GM20431 (cell line): Measurements from ENCODE around the gene MAP7D3.

ENCODE experiments used
- in situ Hi-C: fragments of 300-500 bp; cut with MseI, MboI; formaldehyde crosslinking; loops from one replicate; pipeline ENCODE4 v1.15.0; 2020; ENCODE audit warnings: low sequenced_read_pairs; ENCODE audit not compliant: unreplicated experiment

MAP7D3 gene

DNA sequence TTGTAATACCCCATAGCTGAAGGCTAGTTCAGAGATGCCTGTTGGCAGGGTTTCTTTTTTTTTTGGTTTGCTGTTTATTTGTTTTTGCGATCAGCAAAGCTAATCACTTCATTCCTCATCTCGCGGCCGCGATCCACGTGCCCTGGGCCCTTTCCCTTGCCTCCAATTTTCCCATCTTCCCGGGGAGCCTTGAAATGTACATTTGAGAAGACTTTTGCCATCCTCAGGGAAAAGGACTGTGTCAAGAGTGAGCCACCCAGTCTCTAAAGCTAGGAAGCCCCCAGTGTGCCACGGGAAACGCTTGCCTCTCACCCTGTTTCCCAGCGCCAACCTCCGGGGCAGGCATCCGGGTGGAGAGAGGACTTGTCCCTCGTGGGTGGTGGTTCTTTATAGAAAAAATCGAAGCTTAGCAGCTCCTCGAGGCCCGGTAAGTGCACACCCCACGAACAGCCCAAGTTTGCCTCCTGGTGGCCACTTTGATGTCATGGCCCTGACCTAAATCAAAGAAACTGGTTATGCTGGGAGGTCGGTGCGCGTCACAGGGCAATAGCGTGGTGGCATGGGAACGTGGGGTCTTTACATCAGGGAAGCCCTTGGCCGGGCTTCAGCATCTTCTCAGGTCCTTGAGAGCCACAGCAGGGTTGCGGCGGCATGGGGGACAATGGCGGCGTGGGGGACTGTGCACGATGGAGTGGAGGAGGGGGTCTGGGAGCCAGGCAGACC is 42.0 kb downstream of the MAP7D3 start:
- in situ Hi-C loops = no loop called here

DNA sequence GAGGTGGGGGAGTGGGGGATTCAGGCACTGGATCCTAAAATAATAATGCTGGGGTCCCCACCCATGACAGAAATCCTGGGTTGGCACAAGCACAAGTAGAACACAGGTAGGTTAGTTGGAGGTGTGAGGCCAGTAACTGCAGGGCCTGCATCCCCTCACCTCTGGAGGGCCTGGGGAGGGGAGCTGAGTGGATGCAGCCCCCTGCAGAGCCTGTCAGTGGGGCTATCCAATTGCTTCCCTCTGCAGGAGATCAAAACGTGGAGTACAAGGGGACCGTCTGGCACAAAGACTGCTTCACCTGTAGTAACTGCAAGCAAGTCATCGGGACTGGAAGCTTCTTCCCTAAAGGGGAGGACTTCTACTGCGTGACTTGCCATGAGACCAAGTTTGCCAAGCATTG is 43.7 kb downstream of the MAP7D3 start:
- in situ Hi-C loops = no loop called here

DNA sequence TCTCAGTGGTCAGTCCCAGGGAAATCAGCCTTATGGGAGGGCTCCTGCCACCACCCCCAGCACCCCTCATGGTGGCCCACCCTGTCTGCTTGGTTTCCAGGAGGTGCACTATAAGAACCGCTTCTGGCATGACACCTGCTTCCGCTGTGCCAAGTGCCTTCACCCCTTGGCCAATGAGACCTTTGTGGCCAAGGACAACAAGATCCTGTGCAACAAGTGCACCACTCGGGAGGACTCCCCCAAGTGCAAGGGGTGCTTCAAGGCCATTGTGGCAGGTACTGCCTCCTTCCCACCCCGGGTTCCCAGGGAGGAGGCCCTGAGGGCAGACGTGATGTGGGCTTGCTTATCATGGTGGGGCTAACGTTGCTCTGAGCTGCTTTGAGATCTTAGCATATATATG is 44.3 kb downstream of the MAP7D3 start:
- in situ Hi-C loops = no loop called here

DNA sequence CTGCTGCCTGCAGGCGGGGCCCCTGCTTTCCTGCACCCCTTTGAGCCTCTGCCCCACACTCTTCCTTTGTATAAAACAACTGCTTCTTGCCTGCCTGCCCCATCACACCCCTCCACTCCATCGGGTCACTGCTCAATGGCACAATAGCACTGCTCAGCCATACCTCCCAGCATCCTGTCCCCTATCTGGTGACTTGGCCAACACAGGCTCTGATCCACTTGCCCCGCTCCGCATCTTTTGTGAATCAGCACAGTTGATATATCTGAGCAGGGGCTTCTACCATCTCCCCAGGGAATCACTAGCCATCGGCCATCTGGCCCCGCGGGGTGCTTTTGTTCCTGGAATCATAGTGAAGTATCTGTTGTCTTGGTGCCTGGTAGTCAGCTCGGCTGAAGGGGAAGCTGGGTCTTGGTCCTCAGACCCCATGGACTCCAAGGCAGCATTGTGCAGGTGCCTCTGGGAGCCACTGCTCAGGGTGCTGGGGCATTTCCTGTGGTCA is 45.3 kb downstream of the MAP7D3 start:
- in situ Hi-C loops = no loop called here

DNA sequence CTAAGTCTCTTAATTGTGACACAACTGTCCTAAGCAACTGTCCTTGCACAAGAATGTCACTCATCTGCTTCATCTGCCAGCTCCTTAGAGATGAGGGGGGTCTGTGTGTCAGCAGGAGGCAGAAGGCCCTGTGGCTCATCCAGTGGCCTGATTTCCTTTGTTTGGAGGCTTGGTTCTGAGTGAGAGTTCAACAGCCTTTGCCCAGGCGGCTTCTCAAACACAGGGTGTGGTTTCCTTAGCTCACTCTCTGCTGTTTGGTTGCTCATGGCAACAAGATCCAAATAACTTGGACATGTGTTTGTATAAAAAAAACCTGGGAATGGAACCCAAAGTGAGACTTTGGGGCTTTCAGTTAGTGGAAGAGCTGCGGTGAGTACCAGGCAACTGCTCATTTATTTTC is 46.6 kb downstream of the MAP7D3 start:
- in situ Hi-C loops = no loop called here

DNA sequence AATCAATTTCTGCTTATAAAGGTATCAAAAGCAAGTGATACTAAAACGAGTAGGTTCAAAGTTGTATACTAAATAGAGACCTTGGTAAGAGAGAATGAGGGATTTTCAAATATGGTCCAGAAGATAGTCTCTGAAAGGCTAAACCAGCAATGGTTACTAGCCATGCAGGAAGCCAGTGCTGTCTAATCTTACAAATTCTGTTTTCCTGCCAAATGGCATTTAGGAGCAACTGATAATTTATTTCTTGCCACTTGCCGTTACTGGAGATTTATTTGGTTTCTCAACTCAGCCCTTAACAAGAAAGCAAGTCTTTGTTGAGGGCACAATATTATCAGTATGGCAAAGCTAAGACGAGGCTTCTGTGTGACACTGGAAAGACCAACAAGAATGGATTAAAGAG is 47.2 kb downstream of the MAP7D3 start:
- in situ Hi-C loops = no loop called here

DNA sequence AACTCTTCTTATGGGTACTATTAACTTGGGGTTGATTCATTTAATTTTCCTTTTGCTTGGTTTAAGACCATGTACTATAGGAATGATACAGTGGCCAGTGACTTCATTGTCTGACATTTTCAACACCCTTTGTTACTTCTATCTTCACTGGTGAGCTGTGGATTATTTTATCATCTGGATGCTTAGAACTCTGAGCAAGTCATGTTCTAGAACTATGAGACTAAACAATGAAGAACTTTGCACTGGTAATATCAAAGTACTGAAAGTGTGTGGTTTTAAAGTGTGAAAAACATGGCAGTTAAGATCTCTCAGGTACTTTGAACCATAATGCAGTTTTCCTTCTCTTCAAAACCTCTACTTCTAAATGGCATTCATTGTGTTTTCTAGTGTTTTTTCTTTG is 47.8 kb downstream of the MAP7D3 start:
- in situ Hi-C loops = no loop called here

DNA sequence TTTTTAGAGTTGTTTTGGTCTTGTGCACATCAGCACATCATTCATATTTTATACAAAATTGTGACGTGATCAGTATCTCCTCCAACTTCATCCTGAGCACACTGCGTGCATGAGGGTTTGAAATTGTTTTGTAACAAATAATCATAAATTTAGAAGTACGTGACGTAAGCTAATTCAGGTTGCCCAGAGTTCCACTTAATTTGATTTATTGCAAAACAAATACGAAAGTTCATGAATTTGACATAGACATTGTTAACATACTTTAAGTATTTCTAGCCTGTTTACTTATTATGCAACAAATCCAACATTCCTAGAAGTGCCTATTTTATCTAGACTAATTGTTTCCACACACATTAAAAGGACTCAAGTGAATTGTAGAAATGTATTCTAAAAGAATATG is 48.3 kb downstream of the MAP7D3 start:
- in situ Hi-C loops = no loop called here

DNA sequence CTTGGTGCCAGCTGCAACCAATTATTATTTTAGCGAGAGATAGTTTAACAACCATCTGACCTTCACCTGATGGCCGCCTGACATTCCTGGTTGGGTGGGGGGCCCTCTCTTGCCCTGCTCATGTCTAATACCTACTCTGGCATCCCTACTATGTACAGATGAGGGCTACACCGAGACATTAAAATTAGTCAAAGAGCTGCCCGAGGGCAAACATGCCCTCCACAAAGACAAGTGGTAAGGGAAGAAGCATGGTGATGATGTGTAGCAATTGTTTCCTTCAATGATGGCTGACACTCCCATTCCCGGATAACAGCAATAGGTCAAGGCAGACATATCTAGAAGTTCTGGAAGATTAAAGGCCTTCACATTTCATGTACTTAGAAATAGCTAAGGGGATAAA is 49.6 kb downstream of the MAP7D3 start:
- in situ Hi-C loops = no loop called here

DNA sequence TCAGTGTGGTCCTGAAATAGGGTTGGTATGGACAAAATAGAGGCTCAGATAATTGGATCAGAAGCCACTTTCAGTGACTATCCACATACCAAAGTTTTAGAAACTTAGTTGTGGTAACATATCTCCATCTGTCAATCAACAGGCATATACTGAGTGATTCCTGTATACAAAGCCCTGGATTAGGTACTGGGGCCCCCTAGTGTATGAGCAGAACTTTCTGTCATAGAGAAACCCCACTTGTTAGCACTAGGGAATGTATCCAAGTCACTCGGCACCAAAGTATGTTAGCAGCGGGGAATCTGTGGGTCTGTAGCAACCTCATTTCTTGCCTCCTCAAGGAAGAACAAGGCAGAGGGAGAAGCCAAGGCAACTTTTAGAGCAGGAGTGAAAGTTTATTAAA is 50.7 kb downstream of the MAP7D3 start:
- in situ Hi-C loops = no loop called here

DNA sequence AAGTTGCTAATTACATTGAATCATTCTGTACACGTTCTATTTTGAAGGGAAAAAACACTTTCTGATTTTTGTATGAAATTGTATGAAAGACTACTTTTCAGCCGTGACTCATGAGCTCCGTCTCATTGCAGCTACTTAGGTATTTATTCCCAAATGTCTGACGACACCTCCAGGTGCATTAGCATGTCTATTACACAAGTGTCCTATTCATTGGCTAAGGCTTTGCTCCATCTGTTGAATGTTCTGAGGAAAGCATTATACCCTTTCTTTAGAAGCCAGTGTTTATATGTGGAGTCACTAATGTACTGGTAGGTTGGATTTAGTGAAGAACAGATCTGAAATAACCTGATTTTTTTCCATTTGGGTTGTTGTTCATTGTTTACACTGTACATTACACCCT is 51.8 kb downstream of the MAP7D3 start:
- in situ Hi-C loops = no loop called here

DNA sequence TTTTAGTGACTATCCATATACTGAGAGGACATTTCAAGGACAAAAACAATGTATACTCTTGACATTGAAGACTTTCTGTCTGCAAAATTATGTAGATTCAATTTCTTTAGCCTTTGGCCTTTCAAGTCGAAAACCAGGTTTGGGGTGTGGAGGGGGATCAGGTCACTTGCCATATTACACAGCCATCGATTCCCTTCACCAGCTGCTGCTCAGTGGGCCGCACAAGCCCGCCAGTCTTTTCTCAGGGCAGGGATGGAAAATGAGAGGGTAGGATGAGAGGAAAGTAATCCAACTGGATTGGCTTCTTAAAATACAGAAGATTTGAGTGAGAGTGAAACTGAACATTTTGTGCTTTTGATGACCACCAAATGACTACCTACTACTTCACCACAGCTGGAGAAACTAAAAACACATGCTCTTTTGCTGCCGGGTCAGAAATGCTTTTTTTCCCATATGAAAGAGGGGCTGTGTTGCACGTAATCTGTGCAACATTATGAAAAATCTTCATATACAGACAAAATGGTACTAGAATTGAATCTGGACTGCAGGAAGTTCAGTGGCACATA is 52.4 kb downstream of the MAP7D3 start:
- in situ Hi-C loops = no loop called here

DNA sequence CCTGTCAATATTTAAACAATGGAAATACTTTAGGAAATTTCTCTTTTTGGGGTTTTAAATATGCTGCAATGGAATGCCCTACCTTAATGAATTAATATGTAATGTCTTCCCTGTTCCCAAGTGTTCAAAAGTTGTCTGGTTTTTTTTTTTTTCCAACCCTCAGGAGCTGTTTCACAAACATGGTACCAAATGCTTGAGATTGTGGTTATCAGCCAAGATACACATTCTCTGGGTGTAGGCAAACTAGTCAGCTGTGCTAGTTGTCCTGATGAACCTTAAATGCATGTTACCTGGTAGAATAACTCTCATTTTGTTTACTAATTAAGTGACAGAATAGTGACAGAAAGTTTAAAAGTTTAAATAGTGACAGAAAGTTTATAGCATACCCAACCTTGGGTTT is 53.2 kb downstream of the MAP7D3 start:
- in situ Hi-C loops = no loop called here

DNA sequence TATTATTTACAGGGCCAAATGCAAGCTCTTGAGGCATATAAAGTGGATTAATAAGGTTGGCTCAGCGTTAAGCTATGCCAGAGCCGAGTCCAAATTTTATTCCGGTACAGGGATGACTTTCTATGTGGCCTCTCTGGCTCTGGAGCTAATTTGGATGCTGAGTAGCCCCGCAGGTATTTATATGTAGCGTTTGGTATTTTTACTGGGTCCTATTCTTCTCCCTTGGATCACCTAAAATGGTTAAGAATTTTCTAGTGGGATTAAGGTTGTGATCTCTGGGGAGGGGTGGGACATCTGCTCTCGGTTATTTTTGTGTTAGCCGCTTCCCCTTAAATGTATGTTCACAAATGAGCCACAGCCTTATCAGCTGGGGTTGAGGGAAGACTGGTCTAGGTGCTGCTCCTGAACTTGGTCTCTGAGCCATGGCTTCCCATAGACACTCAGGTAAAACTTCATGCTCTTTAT is 54.5 kb downstream of the MAP7D3 start:
- in situ Hi-C loops = no loop called here

DNA sequence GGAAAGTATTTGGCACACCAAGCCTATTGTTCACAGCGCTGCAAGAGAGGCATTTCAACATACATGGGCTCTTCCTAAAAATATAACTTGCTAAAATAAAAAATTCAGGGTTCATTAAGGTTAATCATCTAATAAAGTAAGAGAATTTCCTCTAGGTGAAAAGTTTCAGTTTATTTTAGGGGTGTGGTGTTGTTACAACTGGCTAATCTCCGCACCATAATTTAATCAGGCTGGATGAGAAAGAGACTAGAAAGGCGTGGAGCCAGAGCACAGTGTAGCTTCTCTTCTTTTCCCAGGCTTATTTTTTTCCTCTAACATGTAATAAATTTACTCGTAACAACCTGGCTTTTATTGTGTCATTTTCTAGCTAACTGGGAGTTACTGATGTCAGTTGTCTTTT is 56.0 kb downstream of the MAP7D3 start:
- in situ Hi-C loops = no loop called here

DNA sequence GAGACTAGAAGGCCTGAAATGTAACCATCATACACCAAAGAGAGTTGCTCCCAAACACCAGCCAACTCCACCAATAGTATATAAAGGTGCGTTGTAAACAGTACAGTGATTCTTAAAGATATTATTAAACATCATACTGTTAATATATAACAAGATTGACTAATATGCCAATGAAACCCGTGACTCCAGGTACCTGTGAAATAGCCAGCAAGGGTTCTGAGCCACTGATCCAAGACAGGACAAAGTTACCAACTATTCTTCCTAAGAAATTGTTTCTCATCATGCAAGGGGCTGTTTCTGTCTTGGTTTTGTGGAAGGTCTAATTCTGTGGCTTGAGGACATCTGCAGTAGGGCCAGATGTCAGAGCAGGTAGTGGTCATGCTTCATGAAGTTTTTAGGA is 56.7 kb downstream of the MAP7D3 start:
- in situ Hi-C loops = no loop called here

DNA sequence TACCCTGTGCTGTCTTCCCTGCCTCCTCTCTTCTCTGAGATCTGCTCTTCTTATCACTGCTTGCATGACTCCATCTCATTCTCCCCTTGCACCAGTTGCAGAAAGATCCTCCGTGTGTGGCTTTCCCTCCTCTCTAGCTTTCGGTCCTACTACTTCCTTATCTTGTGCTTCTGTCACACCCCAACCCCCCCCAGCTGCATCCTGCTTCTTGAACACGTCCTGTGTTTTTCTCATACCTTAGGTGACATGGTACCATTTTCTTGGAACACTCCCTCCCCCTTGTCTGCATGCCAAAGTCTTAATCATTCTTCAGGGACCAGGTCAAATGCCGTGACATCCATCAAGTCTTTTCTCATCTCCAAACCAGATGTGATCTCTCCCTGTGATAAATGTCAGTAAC is 57.4 kb downstream of the MAP7D3 start:
- in situ Hi-C loops = no loop called here

DNA sequence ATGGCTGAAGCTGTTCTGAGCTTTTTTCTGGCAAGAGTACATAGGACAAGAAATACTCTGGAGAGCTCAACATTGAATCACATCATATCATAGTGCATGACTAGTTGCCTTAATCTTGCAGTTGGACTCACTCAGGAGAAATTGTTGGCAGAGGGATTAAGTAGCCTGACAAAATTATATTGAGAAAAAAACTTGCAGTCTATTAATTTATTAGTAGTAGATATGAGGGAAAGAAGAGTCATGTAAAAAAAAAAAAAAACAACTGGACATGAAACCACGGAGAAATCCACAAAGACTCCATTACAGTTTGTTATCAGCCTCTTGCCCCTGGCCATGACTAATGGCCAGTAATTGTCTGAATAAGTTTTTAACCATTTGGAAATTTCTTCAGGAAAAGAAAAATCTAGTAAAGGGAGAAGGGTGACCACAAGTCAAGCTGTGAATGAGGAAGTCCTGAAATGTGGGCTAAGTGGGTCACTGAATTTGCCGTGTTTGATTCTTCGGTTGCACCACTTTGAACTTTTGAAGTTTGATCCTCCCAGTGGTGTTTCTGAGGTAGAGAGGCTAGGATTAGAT is 58.3 kb downstream of the MAP7D3 start:
- in situ Hi-C loops = no loop called here

DNA sequence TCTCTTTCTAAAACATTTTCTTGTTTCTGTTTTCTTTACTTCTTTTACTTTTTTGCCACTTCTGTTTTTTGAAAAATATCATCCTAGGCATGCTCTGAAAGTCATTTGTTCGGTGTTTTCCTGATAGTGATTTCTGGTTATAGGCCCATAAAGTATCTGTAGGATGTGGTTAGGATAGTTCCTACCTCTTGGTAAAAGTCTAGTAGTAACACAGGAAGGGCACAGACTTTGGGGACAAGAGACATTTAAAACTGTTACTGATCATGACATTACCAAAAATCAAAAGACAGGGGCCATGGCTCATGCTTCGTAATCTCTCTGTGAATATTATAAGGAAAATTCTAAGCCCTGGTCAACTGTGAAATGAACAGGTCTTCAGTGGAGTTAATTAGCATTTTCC is 59.1 kb downstream of the MAP7D3 start:
- in situ Hi-C loops = no loop called here

DNA sequence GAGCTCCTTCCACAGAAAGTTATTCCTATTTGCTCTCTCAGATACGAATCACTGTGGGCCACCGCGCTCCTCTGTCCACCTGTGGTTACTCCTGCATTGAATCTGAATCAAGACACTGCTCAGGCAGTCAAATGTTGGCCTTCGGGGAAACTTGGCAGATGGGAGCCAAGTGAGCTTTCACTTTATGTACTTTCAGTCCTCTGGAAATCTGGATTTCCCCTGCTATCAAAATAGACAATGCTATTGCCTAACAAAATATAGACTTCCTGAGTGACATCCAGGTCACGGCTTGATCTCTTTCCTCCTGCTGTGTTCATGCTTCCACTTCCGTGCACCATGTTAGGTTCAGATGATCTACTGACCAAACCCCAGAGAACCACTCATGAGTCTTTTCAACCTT is 60.0 kb downstream of the MAP7D3 start:
- in situ Hi-C loops = no loop called here

DNA sequence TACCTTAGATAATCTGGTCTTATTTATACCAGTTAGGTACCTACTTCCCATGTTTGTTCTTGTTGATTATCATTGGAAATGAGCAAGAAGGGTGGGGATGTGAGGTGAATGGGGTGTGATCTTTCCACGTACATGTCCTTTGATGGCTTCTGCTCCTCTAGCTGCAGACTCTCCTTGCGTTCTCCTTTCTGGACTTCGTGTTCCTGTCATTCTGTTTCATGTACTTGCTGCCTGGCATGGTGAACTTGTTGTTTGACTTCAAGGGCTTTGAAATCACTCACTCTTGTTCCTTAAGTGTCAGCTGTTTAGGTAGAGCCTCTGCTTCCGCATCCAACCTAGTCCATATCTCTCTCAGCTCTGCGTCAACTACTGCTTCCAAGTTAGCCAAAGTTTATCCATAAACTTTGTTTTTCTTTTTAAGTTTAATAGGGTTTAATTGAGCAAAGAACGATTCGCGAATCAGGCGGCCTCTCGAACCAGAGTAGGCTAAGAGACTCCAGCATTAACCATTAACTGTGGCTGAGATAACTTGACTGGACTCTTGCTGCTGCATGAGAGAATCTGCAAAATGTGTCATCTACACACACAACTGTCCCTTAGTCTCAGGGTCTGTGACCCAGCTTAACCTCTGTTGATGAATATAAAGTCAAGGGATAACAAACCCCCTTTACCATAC is 61.0 kb downstream of the MAP7D3 start:
- in situ Hi-C loops = no loop called here
